Astrocyte of the spinal cord (primary cell): Measurements from ENCODE around the gene MCM10.
"Not testable (repeated sequence)": the region's sequence is repeated elsewhere in the genome, so short reads cannot be mapped to it uniquely, and the experiment has no call there.

ENCODE experiments used
- DNase-seq: peaks from one replicate; pipeline ENCODE4 v3.0.0; 2011; ENCODE audit warnings: low read depth, low spot score
- H3K4me3 ChIP-seq: 2 replicates; pipeline ENCODE4 v1.5.1; 2011; ENCODE audit warnings: low read depth, mild to moderate bottlenecking, low read length, moderate library complexity
- in situ Hi-C: cut with HindIII; loops from 2 replicates; pipeline ENCODE4 v1.10.0; 2017; ENCODE audit warnings: low sequenced_read_pairs
- TF ChIP-seq, protein P1 (sequence below): IDR thresholded peaks from 2 replicates; pipeline ENCODE4 v1.5.1; 2012; ENCODE audit warnings: low read depth, mild to moderate bottlenecking, low read length, inconsistent platforms

MCM10 gene

DNA sequence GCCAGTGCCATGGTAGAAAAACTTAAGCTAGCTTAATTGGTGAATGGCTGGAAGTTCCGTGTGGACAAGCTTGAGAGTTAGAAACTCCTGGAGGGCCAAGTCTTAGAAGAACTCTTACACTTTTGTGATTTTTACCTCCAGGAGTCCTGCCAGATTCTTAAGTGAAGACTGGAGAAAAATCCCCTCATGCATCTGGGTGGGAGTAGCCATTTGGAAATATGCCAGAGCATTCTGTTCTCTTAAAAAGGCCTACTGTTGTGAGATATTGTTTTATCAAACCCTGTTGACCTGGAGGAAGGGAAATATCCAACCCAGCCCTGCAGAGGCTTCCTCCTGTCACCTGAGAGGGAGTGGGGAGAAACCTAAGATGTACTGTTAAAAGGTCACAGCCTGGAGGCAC, 17.6 kb upstream of the MCM10 start:
- TF ChIP-seq, protein P1, sequence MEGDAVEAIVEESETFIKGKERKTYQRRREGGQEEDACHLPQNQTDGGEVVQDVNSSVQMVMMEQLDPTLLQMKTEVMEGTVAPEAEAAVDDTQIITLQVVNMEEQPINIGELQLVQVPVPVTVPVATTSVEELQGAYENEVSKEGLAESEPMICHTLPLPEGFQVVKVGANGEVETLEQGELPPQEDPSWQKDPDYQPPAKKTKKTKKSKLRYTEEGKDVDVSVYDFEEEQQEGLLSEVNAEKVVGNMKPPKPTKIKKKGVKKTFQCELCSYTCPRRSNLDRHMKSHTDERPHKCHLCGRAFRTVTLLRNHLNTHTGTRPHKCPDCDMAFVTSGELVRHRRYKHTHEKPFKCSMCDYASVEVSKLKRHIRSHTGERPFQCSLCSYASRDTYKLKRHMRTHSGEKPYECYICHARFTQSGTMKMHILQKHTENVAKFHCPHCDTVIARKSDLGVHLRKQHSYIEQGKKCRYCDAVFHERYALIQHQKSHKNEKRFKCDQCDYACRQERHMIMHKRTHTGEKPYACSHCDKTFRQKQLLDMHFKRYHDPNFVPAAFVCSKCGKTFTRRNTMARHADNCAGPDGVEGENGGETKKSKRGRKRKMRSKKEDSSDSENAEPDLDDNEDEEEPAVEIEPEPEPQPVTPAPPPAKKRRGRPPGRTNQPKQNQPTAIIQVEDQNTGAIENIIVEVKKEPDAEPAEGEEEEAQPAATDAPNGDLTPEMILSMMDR: no peak
- no peak overlapping the region for H3K4me3 ChIP-seq
- DNase-seq: peak; percentile 15
- in situ Hi-C loops: no loop called here

DNA sequence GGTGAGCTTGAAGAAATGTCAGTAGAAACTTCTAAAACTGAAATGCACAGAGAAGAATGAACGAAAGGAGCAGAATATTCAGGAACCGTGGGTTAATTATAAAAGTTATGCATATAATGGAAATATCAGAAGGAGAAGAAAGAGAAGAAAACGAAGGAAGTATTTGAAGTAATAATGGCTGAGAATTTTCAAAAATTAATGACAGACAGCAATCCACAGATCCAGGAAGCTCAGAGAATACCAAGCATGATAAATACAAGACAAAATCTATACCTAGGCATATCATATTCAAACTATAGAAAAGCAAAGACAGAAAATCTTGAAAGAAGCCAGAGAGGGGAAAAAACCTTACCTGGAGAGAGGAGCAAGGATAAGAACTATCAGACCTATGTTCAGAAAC, 16.5 kb upstream of the MCM10 start:
- in situ Hi-C loops: no loop called here
- TF ChIP-seq, protein P1: no peak

GRCh38 chr10:13146379-13146778, 15.0 kb upstream of the MCM10 start:
- in situ Hi-C loops: no loop called here
- TF ChIP-seq, protein P1: no peak
- H3K4me3 ChIP-seq: no peak overlapping the region
- DNase-seq: no peak

More for the DNA sequence above, 16.5 kb upstream of the MCM10 start:
- no peak overlapping the region for H3K4me3 ChIP-seq
- DNase-seq: no peak

DNA sequence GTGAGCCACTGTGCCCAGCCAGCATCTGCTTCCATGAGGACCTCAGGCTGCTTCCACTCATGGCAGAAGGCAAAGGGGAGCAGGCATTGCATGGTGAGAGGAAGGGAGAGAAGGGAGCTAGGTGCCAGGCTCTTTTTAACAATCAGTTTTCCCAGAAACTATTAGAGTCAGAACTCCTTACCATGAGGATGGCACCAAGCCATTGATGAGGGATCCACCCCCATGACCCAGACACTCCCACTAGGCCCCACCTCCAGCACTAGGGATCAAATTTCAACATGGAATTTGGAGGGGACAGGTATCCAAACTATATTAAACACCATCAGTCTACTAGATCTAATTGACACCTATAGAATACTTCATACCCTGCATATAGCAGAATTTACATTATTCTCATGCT, 14.2 kb upstream of the MCM10 start:
- in situ Hi-C loops: no loop called here
- DNase-seq: no peak
- H3K4me3 ChIP-seq: no peak overlapping the region
- TF ChIP-seq, protein P1: no peak

DNA sequence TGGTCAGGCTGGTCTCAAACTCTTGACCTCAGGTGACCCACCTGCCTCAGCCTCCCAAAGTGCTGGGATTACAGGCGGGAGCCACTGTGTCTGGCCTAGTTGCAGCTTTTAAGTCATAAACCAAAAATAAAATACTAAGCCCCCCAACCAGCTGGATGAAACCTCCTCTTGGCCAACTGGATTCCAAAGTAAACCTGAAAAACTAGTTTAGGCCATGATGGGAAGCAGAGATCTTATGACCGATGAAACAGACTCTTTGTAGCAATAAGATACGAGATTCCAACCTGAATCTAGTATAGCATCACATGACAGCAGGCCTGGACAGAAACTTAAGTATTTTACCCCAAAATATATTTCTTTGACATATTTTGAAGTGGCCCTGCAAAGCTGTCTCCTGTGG, 9.1 kb upstream of the MCM10 start:
- TF ChIP-seq, protein P1: no peak
- H3K4me3 ChIP-seq: no peak overlapping the region
- no peak for DNase-seq
- in situ Hi-C loops: no loop called here

DNA sequence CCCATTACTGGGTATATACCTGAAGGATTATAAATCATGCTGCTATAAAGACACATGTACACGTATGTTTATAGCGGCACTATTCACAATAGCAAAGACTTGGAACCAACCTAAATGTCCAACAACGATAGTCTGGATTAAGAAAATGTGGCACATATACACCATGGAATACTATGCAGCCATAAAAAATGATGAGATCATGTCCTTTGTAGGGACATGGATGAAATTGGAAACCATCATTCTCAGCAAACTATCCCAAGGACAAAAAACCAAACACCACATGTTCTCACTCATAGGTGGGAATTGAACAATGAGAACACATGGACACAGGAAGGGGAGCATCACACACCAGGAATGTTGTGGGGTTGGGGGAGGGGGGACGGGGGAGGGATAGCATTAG, 5.5 kb upstream of the MCM10 start:
- in situ Hi-C loops, DNase-seq, H3K4me3 ChIP-seq: not testable (repeated sequence)

- in situ Hi-C loops: no loop called here
- DNase-seq: no peak
- no peak overlapping the region for H3K4me3 ChIP-seq
- TF ChIP-seq, protein P1: no peak
Observed at GRCh38 chr10:13158401-13158800, 3.0 kb upstream of the MCM10 start.
